ENCODE measurements around the gene ZNF398.

- TF ChIP-seq YY1 (IDR thresholded peaks at IDR 0.05; ENCODE audit: insufficient read depth, insufficient read length) (no peak), ZNF274 (IDR thresholded peaks at IDR 0.05; ENCODE audit: low read depth, low read length) (no peak), SUZ12 (IDR thresholded peaks at IDR 0.05; ENCODE audit: extremely low read depth, insufficient read depth, insufficient read length) (no peak)
These were observed 58.6 kb downstream of the ZNF398 start for GRCh38 chr7:149205690-149206381.
